TTC549 (cell line): Measurements from ENCODE around the gene MBIP.

Source experiments
- FAIRE-seq: peaks from 2 replicates; lab custom pipeline; 2012; peaks lifted over from hg19 to GRCh38; lab: Jason Lieb, UNC

The MBIP gene

DNA sequence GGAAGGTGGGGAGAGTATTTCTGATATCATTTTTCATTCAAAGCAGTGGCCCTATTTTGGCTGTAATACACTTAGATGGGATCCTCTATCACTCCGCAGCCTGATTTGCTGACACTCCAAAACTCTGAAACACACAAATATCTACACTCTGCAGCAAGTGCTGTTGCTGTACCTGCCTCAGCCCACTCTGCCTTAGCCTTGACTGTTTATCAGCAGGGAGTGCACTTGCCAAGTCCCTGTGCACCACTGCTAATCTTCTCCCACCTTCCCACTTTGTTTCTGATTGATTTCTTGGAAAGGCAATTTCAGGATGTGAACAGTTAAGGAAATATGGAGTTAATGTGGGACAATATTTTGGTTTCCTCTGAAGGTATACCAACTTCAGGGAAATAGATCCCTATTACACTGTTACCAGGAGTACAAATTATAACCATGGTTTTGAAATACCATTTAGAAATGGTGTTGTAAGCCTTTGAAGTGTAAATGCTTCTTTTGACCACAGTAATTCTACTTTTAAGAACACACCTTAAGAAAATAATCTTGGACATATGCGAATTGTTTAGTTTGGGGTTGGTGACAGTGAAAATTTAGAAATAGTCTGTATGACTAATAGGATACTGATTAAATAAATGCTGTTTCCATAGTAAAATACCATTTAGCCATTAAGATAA is 59.3 kb downstream of the MBIP start:
- no peak for FAIRE-seq

DNA sequence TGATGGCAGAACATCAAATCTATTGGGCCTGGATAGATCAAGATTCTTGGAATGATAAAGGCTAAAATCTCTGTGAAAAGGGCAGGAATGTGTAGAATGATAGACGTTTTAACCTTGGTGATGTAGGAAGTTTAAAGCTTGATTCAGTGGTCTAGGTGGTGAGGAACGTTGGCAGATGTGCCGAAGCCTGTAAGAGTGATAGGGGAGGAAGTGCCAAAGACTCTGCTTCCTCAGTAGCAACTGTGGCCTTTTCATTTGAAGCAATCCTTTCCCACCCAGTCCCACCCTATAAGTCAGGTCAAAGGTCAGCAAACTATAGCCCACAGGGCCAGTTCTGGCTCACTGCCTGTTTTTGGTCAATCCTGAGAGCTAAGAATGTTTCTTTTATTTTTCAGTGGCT is 62.2 kb downstream of the MBIP start:
- FAIRE-seq = no peak

DNA sequence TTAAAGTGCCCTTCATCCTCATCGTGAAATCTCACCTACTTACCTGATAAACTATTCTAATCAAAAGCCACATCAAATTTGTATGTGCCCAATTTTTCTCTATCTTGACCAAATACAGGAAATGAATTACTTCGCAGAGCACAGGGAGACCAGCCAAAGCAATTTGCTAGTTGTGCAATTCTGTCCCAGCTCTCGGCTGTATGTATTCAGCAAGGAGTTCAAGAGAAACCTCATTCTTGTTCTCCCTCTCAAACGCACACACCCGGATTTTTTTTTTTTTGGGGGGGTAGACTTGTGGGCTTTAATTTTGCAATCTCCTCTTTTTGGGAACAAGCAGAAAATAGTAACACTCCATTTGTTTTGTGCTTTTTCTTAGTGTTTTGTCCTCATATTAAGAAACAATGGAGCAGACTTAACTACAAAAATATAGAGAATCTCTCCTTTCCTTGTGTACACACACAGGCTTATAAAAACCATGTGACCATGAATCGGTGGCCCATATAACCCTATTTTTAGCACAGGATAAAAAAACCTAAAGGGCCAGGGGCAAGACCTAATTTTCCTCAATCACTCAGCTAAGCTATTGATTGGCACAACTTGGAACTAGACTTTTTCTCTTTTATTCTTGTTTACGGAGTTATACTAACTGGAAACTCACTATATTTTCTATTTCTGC is 64.2 kb downstream of the MBIP start:
- FAIRE-seq = no peak

DNA sequence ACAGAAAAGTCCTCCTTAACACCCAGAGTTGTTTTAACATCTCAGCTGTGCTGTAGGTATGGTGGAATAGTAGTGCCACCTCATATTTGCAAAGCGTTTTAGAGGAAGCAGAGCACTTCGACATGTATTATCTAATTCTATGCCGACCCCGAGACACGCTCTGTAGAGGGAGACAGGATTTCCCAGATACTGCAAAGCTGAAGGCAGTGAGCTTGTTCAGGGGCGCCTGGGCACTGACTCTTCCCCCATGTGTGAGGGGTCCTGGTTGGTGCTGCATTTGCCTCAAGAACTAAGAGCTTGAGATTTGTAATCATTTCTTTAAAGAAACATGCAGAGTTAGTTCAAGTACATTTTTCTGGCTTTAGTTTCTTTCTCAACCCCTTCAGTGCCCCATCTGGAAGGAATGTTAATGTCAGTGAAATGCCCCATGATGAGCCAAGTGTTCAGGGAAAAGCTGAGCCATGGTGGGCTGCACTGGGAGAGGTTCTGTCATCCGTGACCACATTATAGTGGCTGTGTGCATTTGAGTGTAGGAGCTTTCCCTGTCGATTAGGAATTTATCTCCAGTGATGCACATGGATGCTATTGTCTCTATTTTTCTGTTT is 66.3 kb downstream of the MBIP start:
- no peak for FAIRE-seq
